GM12872 (cell line): ENCODE measurements around the gene NCOA6.
A peak's percentile ranks its signal among the peaks of the same experiment; 100 is the strongest.

Source experiments
- TF ChIP-seq, protein P1 (sequence below): IDR thresholded peaks from 3 replicates; pipeline ENCODE4 v1.5.1; 2011; ENCODE audit warnings: low read depth, mild to moderate bottlenecking, low read length, moderate library complexity; ENCODE audit not compliant: insufficient read depth

NCOA6 gene

DNA sequence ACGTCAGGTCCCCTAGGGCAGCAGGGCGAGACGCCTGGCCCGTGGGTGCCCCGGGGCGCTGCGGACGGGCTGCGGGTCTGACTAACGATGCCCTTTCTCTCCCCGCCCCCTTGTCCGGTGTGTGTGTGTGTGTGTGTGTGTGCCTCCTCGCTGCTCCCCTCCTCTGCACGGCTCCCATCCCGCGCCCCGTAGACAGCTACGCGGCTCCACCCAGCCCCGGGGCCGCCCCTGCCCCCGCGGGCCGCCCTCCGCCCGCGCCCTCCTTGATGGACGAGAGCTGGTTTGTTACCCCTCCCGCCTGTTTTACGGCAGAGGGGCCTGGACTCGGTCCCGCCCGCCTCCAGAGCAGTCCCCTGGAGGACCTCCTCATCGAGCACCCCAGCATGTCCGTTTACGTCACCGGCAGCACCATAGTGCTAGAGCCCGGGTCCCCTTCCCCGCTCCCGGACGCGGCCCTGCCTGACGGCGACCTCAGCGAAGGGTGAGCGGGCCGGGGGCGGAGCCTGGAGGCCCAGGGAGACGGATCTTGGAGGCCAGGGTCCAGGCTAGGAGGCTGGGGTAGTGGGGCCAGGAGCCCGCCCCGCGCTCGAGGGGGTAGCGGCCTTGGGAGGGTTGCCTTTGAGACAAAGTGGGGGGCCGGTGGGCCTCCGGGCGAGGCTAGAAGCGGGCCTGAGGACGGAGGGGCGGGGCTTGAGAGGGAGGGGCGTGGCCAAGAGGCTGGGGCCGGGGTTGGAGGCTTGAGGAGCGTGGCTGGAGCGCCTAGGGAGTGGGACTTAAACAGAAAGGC is 116.2 kb downstream of the NCOA6 start:
- TF ChIP-seq, protein P1, sequence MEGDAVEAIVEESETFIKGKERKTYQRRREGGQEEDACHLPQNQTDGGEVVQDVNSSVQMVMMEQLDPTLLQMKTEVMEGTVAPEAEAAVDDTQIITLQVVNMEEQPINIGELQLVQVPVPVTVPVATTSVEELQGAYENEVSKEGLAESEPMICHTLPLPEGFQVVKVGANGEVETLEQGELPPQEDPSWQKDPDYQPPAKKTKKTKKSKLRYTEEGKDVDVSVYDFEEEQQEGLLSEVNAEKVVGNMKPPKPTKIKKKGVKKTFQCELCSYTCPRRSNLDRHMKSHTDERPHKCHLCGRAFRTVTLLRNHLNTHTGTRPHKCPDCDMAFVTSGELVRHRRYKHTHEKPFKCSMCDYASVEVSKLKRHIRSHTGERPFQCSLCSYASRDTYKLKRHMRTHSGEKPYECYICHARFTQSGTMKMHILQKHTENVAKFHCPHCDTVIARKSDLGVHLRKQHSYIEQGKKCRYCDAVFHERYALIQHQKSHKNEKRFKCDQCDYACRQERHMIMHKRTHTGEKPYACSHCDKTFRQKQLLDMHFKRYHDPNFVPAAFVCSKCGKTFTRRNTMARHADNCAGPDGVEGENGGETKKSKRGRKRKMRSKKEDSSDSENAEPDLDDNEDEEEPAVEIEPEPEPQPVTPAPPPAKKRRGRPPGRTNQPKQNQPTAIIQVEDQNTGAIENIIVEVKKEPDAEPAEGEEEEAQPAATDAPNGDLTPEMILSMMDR, result no peak

DNA sequence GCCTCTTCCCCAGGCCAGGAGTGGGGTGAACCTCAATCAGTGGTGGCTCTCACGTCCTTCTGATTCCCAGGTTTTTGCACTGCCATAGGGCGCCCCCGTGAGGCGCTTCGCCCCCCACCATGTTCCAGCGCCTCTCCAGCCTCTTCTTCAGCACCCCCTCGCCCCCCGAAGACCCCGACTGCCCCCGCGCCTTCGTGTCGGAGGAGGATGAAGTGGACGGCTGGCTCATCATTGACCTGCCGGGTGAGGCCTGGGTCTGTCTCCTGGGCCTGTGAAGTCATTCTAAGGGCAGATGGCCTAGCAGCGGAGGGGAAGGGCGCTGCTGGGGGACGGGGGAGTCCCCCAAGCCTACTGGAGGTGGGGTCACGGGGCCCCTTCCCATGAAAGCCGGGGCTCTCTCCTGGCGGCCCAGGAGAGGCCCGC is 116.8 kb downstream of the NCOA6 start:
- TF ChIP-seq, protein P1, result peak; percentile 68

DNA sequence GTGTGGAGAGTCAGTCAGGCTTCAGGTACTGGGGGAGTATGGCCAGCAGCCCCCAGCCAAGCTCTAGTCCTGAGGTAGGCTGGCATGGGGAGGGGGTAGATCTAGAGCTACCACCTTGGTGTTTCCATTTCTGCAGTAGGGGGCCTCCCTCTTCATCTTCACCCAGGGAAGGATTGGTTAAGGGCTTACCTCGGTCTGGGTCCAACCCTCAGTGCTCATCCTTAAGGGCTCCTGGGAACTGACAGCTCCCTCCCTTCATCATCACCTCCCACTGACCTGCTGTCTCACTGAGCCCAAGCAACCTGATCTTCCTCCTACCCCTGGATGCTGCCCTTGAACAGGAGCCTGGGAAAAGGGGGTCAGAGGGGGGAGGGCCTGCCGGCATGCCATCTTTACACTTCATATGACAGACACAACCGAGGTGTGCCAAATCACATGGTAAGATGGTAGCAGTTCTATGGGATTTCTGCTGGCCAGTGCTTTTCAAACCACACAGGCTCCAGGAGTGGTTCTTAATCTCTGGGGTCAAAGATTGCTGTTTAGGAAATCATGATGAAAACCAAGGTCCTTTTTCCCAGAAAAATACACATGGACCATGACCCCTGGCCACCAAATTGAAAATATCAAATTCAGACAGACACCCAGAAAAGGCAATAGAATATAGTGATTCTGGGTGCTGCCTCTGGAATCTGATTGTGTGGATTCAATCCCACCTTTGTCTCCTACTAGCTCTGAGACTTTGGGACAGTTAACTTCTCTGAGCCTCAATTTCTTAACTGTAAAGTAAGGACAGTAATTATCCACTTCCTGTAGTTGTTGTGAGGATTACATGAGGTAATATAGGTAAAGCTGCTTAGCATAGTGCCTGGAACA is 118.3 kb downstream of the NCOA6 start:
- TF ChIP-seq, protein P1, result no peak

DNA sequence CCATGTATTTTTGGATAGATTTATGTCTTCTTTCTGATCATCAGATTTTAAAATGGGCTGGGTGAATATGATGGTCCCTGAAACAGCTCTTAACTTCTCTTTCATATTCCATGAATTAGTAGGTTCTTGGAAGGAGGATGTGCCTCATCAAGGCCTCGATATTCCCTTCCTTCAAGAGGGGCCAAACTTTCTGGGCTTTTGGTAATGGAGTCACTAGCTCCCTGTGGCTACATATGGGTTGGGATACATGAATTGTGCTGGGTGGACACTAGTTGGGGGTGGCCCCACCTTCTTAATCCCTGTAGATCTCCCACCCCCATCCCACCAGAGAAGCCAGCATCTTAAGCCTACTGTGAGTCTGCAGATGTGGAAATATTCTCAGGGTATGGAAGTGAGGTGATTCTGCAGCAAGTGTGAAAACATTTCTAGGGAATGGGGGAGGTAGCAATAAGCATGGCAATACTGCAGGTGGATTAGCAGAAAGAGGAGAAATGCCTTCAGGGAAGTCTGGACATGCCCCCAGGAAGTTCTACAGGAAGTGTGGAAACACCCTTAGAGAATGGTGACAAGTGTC is 119.1 kb downstream of the NCOA6 start:
- TF ChIP-seq, protein P1, result no peak

DNA sequence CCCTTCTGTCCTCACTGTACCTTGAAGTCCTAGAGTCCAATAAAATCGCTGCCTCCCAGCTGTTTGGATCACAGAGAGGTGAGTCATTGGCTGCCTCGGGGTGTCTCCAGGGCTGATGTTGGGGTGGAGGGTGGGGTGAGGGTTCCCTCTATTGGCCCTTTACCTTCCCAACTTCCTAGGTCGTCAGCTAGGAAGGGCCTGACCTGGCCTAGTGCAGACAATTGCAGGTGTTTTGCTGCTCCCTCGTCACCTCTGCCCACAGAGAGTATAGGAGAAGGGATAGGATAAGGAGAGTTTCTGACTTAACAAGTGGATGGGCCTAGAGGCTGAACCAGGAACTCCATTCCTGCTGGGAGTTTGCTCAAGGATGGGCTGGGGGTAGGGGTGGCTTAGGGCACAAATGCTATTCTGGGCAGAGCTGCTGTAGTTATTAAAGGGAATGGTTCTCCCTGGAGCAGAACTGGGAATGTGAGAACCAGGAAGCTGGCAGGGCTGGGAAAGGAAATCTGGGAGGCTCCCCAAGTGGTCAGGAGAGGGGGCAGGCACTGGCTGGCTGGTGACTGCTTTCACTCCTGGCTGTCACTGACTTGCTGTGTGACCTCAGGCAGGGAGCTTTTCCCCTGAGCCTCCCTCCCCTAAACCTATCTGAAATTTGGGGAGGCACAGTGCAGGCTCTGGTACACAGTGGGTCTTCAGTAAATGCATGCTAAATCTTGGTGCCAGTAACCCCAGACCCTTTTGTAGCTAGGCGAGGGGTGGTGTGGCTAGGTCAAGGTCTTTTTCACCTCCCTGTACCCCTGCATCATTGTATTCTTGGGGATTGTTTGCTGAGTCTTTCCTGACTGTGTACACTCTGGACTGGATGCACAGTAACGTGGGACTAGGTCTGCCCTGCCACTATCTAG is 119.8 kb downstream of the NCOA6 start:
- TF ChIP-seq, protein P1, result peak; percentile 24; the same call in 2 of the 3 replicates

DNA sequence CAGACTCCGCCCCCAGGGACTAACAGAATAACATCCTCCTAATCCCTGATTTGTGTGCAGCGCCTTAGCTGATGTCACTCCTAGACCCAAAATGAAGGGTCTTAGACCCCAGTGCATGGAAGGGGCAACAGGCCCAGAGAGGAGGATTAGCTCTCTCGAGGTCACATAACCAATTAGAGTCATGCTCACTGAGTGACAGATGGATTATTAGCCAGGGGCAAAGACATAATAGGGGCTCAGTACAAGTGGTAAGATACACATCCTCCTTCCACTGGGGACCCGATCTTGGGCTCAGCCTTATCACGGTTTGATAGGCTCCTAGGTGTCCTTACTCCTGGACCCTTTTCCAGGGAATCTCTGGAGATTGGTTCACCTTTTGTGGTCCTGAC is 120.4 kb downstream of the NCOA6 start:
- TF ChIP-seq, protein P1, result no peak
